HUES48 (cell line): Measurements from ENCODE around the gene SPIRE1.
"Not testable (repeated sequence)": the region's sequence is repeated elsewhere in the genome, so short reads cannot be mapped to it uniquely, and the experiment has no call there.

Source experiments
- H3K27ac ChIP-seq: one replicate; pipeline ENCODE4 v1.7.0; 2013; ENCODE audit warnings: low read depth, low read length, inconsistent platforms
- H3K27me3 ChIP-seq: 2 replicates; pipeline ENCODE4 v1.6.1; 2013; ENCODE audit warnings: mild to moderate bottlenecking, low read length; ENCODE audit not compliant: control insufficient read depth, insufficient read depth
- H3K36me3 ChIP-seq: 2 replicates; pipeline ENCODE4 v1.6.1; 2013; ENCODE audit warnings: low read length; ENCODE audit not compliant: control insufficient read depth, insufficient read depth
- H3K4me1 ChIP-seq: 2 replicates; pipeline ENCODE4 v1.6.1; 2013; ENCODE audit warnings: mild to moderate bottlenecking, low read length; ENCODE audit not compliant: control insufficient read depth, insufficient read depth
- H3K4me3 ChIP-seq: 2 replicates; pipeline ENCODE4 v1.5.1; 2013; ENCODE audit warnings: mild to moderate bottlenecking, low read depth, low read length
- H3K9ac ChIP-seq: 2 replicates; pipeline ENCODE4 v1.6.1; 2013; ENCODE audit warnings: mild to moderate bottlenecking, low read depth, low read length, moderate library complexity
- H3K9me3 ChIP-seq: 2 replicates; pipeline ENCODE4 v1.6.1; 2013; ENCODE audit warnings: low read length; ENCODE audit not compliant: control insufficient read depth, insufficient read depth

Gene SPIRE1

GRCh38 chr18:12552879-12553242, 105.0 kb downstream of the SPIRE1 start:
- no peak overlapping the region for H3K4me3 ChIP-seq
- peaks cover 31% of the 10 kb centered on the region for H3K9me3 ChIP-seq
- no peak overlapping the region for H3K27ac ChIP-seq
- H3K9ac ChIP-seq, result no peak overlapping the region
- no peaks in the 10 kb centered on the region for H3K27me3 ChIP-seq
- H3K4me1 ChIP-seq, result peaks cover 5% of the 10 kb centered on the region; the same call in 1 of the 2 replicates
- no peaks in the 10 kb centered on the region for H3K36me3 ChIP-seq

- not testable (repeated sequence) for H3K36me3 ChIP-seq, H3K9ac ChIP-seq, H3K27me3 ChIP-seq, H3K27ac ChIP-seq, H3K4me3 ChIP-seq, H3K4me1 ChIP-seq
- peaks cover 28% of the 10 kb centered on the region for H3K9me3 ChIP-seq
Observed at GRCh38 chr18:12551943-12552878, 105.7 kb downstream of the SPIRE1 start.

- H3K4me3 ChIP-seq, result not testable (repeated sequence)
- peaks cover 21% of the 10 kb centered on the region for H3K9me3 ChIP-seq
Observed at GRCh38 chr18:12551466-12551865, 106.4 kb downstream of the SPIRE1 start.

GRCh38 chr18:12543697-12544096, 114.2 kb downstream of the SPIRE1 start:
- Histone ChIP-seq H3K4me1 (no peaks in the 10 kb centered on the region), H3K36me3 (no peaks in the 10 kb centered on the region), H3K27me3 (no peaks in the 10 kb centered on the region), H3K9me3 (peaks cover 3% of the 10 kb centered on the region; the same call in 1 of the 2 replicates), H3K9ac (no peak overlapping the region), H3K4me3 (no peak overlapping the region), H3K27ac (no peak overlapping the region)

More at GRCh38 chr18:12551466-12551865, 106.4 kb downstream of the SPIRE1 start:
- H3K4me1 ChIP-seq, H3K27ac ChIP-seq, H3K36me3 ChIP-seq, H3K27me3 ChIP-seq, H3K9ac ChIP-seq: not testable (repeated sequence)

GRCh38 chr18:12540751-12541150, 117.2 kb downstream of the SPIRE1 start:
- Histone ChIP-seq H3K27me3 (no peaks in the 10 kb centered on the region), H3K9me3 (peaks cover 3% of the 10 kb centered on the region; the same call in 1 of the 2 replicates), H3K4me1 (no peaks in the 10 kb centered on the region), H3K27ac (no peak overlapping the region), H3K9ac (no peak overlapping the region), H3K36me3 (no peaks in the 10 kb centered on the region), H3K4me3 (no peak overlapping the region)

GRCh38 chr18:12539158-12539557, 118.7 kb downstream of the SPIRE1 start:
- H3K9ac ChIP-seq, H3K9me3 ChIP-seq, H3K36me3 ChIP-seq, H3K4me1 ChIP-seq, H3K27ac ChIP-seq, H3K4me3 ChIP-seq, H3K27me3 ChIP-seq: not testable (repeated sequence)

- H3K27ac ChIP-seq, result no peak overlapping the region
- no peaks in the 10 kb centered on the region for H3K4me1 ChIP-seq
- H3K36me3 ChIP-seq, result no peaks in the 10 kb centered on the region
- no peak overlapping the region for H3K9ac ChIP-seq
- no peak overlapping the region for H3K4me3 ChIP-seq
- H3K9me3 ChIP-seq, result no peaks in the 10 kb centered on the region
- no peaks in the 10 kb centered on the region for H3K27me3 ChIP-seq
Observed at GRCh38 chr18:12534820-12535219, 123.1 kb downstream of the SPIRE1 start.

GRCh38 chr18:12532661-12533060, 125.2 kb downstream of the SPIRE1 start:
- H3K9me3 ChIP-seq, result no peaks in the 10 kb centered on the region
- no peaks in the 10 kb centered on the region for H3K4me1 ChIP-seq
- no peak overlapping the region for H3K4me3 ChIP-seq
- no peak overlapping the region for H3K27ac ChIP-seq
- no peak overlapping the region for H3K9ac ChIP-seq
- no peaks in the 10 kb centered on the region for H3K36me3 ChIP-seq
- no peaks in the 10 kb centered on the region for H3K27me3 ChIP-seq

GRCh38 chr18:12531749-12532148, 126.2 kb downstream of the SPIRE1 start:
- H3K9ac ChIP-seq, result no peak overlapping the region
- no peak overlapping the region for H3K27ac ChIP-seq
- H3K36me3 ChIP-seq, result no peaks in the 10 kb centered on the region
- H3K4me3 ChIP-seq, result no peak overlapping the region
- H3K9me3 ChIP-seq, result no peaks in the 10 kb centered on the region
- H3K27me3 ChIP-seq, result no peaks in the 10 kb centered on the region
- H3K4me1 ChIP-seq, result no peaks in the 10 kb centered on the region

- Histone ChIP-seq H3K9me3 (no peaks in the 10 kb centered on the region), H3K27ac (no peak overlapping the region), H3K4me3 (no peak overlapping the region), H3K4me1 (no peaks in the 10 kb centered on the region), H3K9ac (no peak overlapping the region), H3K36me3 (no peaks in the 10 kb centered on the region), H3K27me3 (no peaks in the 10 kb centered on the region)
Observed at GRCh38 chr18:12520442-12520992, 137.4 kb downstream of the SPIRE1 start.

- H3K9ac ChIP-seq, result no peak overlapping the region
- H3K27ac ChIP-seq, result no peak overlapping the region
Observed at GRCh38 chr18:12518832-12519531, 138.9 kb downstream of the SPIRE1 start.

More at GRCh38 chr18:12518832-12519531, 138.9 kb downstream of the SPIRE1 start:
- no peaks in the 10 kb centered on the region for H3K36me3 ChIP-seq
- no peaks in the 10 kb centered on the region for H3K27me3 ChIP-seq
- no peaks in the 10 kb centered on the region for H3K9me3 ChIP-seq
- no peaks in the 10 kb centered on the region for H3K4me1 ChIP-seq
- no peak overlapping the region for H3K4me3 ChIP-seq
